ENCODE measurements around the gene NAV1.

The NAV1 gene

GRCh38 chr1:201501812-201502510 is 37.0 kb upstream of the NAV1 start:
- DNase-seq (ENCODE audit: low read depth, low spot score): no peak
- H3K4me3 ChIP-seq (ENCODE audit: low read length): no peak overlapping the region

- no peak overlapping the region for H3K4me3 ChIP-seq (ENCODE audit: low read length)
- no peak for DNase-seq (ENCODE audit: low read depth, low spot score)
Observed at GRCh38 chr1:201502511-201502857, 36.4 kb upstream of the NAV1 start.

- no peak for DNase-seq (ENCODE audit: low read depth, low spot score)
- H3K4me3 ChIP-seq (ENCODE audit: low read length): no peak overlapping the region
Observed at GRCh38 chr1:201503397-201504176, 35.3 kb upstream of the NAV1 start.

- H3K4me3 ChIP-seq (ENCODE audit: low read length): no peak overlapping the region
- DNase-seq (ENCODE audit: low read depth, low spot score): no peak
Observed at GRCh38 chr1:201504179-201504631, 34.7 kb upstream of the NAV1 start.

- DNase-seq (ENCODE audit: low read depth, low spot score): no peak
- peak overlapping the region; percentile 78 for H3K4me3 ChIP-seq (ENCODE audit: low read length)
Observed at GRCh38 chr1:201504799-201505502, 34.0 kb upstream of the NAV1 start.

- no peak for DNase-seq (ENCODE audit: low read depth, low spot score)
- H3K4me3 ChIP-seq (ENCODE audit: low read length): peak overlapping the region; percentile 78
Observed at GRCh38 chr1:201505503-201505890, 33.4 kb upstream of the NAV1 start.

- peak overlapping the region; percentile 78 for H3K4me3 ChIP-seq (ENCODE audit: low read length)
- DNase-seq (ENCODE audit: low read depth, low spot score): no peak
Observed at GRCh38 chr1:201506092-201506491, 32.8 kb upstream of the NAV1 start.

- peak; percentile 80 for DNase-seq (ENCODE audit: low read depth, low spot score)
- peak within 1 kb of the TSS; percentile 78 for H3K4me3 ChIP-seq (ENCODE audit: low read length)
Observed at GRCh38 chr1:201506557-201507359, 32.2 kb upstream of the NAV1 start, which contains the start of gene CSRP1. Gene CSRP1, minus strand, starts transcription at chr1:201507123. Its CDS starts 10,820 bp downstream, at chr1:201496303.

- DNase-seq (ENCODE audit: low read depth, low spot score): no peak
- peak overlapping the region; percentile 78 for H3K4me3 ChIP-seq (ENCODE audit: low read length)
Observed at GRCh38 chr1:201507360-201507675, 31.6 kb upstream of the NAV1 start.

GRCh38 chr1:201508809-201509208 is 30.1 kb upstream of the NAV1 start:
- DNase-seq (ENCODE audit: low read depth, low spot score): no peak
- no peak overlapping the region for H3K4me3 ChIP-seq (ENCODE audit: low read length)

- DNase-seq (ENCODE audit: low read depth, low spot score): no peak
- H3K4me3 ChIP-seq (ENCODE audit: low read length): no peak overlapping the region
Observed at GRCh38 chr1:201509601-201510374, 29.1 kb upstream of the NAV1 start.

- H3K4me3 ChIP-seq (ENCODE audit: low read length): no peak overlapping the region
- DNase-seq (ENCODE audit: low read depth, low spot score): no peak
Observed at GRCh38 chr1:201510734-201511133, 28.2 kb upstream of the NAV1 start.

GRCh38 chr1:201511396-201511940 is 27.5 kb upstream of the NAV1 start:
- DNase-seq (ENCODE audit: low read depth, low spot score): no peak
- no peak overlapping the region for H3K4me3 ChIP-seq (ENCODE audit: low read length)

GRCh38 chr1:201511941-201512539 is 26.9 kb upstream of the NAV1 start:
- H3K4me3 ChIP-seq (ENCODE audit: low read length): no peak overlapping the region
- DNase-seq (ENCODE audit: low read depth, low spot score): no peak

GRCh38 chr1:201513498-201514243 is 25.3 kb upstream of the NAV1 start:
- H3K4me3 ChIP-seq (ENCODE audit: low read length): no peak overlapping the region
- DNase-seq (ENCODE audit: low read depth, low spot score): no peak

- H3K4me3 ChIP-seq (ENCODE audit: low read length): no peak overlapping the region
- DNase-seq (ENCODE audit: low read depth, low spot score): no peak
Observed at GRCh38 chr1:201514466-201514865, 24.5 kb upstream of the NAV1 start.

GRCh38 chr1:201515062-201515750 is 23.7 kb upstream of the NAV1 start:
- H3K4me3 ChIP-seq (ENCODE audit: low read length): no peak overlapping the region
- no peak for DNase-seq (ENCODE audit: low read depth, low spot score)

Measured in Jurkat, Clone E6-1 (cell line).